Measurements from ENCODE around the gene PRKCG.
A peak's percentile ranks its signal among the peaks of the same experiment; 100 is the strongest.
"Not testable (repeated sequence)": the region's sequence is repeated elsewhere in the genome, so short reads cannot be mapped to it uniquely, and the experiment has no call there.

Gene PRKCG

GRCh38 chr19:53942001-53942786 lies 60.2 kb downstream of the PRKCG start:
- no peak for TF ChIP-seq CTCF (conservative IDR thresholded peaks at IDR 0.05; ENCODE audit: control insufficient read depth, insufficient read depth, low read depth, low read length)
- DNase-seq (ENCODE audit: low read depth) = peak; percentile 10

GRCh38 chr19:53944416-53944815 lies 62.4 kb downstream of the PRKCG start:
- DNase-seq (ENCODE audit: low read depth) = no peak
- no peak overlapping the region for H3K4me3 ChIP-seq (ENCODE audit: control insufficient read depth, low read depth, low read length)
- no peak for TF ChIP-seq CTCF (conservative IDR thresholded peaks at IDR 0.05; ENCODE audit: control insufficient read depth, insufficient read depth, low read depth, low read length)

More at GRCh38 chr19:53942001-53942786, 60.2 kb downstream of the PRKCG start:
- H3K4me3 ChIP-seq (ENCODE audit: control insufficient read depth, low read depth, low read length) = no peak overlapping the region

GRCh38 chr19:53944933-53945332 lies 62.9 kb downstream of the PRKCG start:
- no peak overlapping the region for H3K4me3 ChIP-seq (ENCODE audit: control insufficient read depth, low read depth, low read length)
- no peak for DNase-seq (ENCODE audit: low read depth)
- TF ChIP-seq CTCF (conservative IDR thresholded peaks at IDR 0.05; ENCODE audit: control insufficient read depth, insufficient read depth, low read depth, low read length) = no peak

- TF ChIP-seq CTCF (conservative IDR thresholded peaks at IDR 0.05; ENCODE audit: control insufficient read depth, insufficient read depth, low read depth, low read length) = no peak
- peak; percentile 18 for DNase-seq (ENCODE audit: low read depth)
- H3K4me3 ChIP-seq (ENCODE audit: control insufficient read depth, low read depth, low read length) = no peak overlapping the region
Measured at GRCh38 chr19:53945441-53945840, 63.4 kb downstream of the PRKCG start.

GRCh38 chr19:53945998-53946397 lies 64.0 kb downstream of the PRKCG start:
- H3K4me3 ChIP-seq (ENCODE audit: control insufficient read depth, low read depth, low read length) = no peak overlapping the region
- TF ChIP-seq CTCF (conservative IDR thresholded peaks at IDR 0.05; ENCODE audit: control insufficient read depth, insufficient read depth, low read depth, low read length) = no peak
- DNase-seq (ENCODE audit: low read depth) = no peak

- peak; percentile 8 for DNase-seq (ENCODE audit: low read depth)
- no peak overlapping the region for H3K4me3 ChIP-seq (ENCODE audit: control insufficient read depth, low read depth, low read length)
- TF ChIP-seq CTCF (conservative IDR thresholded peaks at IDR 0.05; ENCODE audit: control insufficient read depth, insufficient read depth, low read depth, low read length) = peak; percentile 16
Measured at GRCh38 chr19:53947624-53948023, 65.6 kb downstream of the PRKCG start.

GRCh38 chr19:53948611-53949010 lies 66.6 kb downstream of the PRKCG start:
- DNase-seq (ENCODE audit: low read depth); H3K4me3 ChIP-seq (ENCODE audit: control insufficient read depth, low read depth, low read length): not testable (repeated sequence)
